Measurements from ENCODE around the gene XK. TPM values are rescaled to one million over a fixed set of nuclear protein-coding genes. Genes with fewer than 3 reads are reported as not detected.

Gene XK
- total and polyA plus RNA-seq, 2 experiments from 2014 or later = 0.29 to 1.5 TPM

DNA sequence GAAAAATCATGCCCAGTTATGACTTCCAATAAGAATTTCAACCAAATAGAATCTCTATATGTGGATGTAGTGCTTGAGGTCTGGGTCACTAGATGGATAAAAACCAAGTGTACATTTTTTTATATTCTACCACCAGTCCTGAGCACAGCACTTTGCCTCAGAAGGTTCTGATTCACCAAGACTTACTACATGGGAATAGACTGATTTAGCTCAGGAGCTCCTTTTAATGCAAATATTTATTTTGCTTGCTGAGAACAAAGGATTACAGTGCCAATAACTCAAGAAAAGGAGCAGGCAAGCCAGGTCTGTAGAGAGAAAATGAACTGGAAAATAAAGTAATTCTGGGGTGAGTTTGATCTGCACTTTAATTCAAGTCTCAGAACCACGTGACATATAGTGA, 6.4 kb upstream of the XK start (continued):
- TF ChIP-seq ZNF462 (CRISPR knock-in tag; IDR thresholded peaks at IDR 0.05) = no peak

DNA sequence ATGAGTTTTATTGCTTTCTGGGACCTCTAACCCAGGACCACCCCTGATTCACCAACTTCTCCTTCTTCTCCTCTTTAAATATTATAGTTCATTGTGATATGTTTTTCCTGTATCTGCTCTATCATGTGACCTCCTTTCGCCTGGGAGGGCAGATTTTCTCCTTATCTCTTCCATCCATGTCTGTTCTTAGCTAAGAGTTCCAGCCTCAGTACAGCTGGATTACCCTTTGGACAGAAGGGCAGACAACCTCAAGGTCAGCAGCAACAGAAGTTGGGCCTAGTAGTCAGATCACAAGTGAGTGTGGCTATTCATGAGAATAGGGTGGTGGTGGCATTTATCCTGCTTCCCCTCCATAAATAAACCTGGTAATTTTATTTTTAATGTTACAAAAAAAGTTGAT, 5.7 kb upstream of the XK start:
- no peak overlapping the region for H3K4me2 ChIP-seq
- Mint-ChIP-seq H3K4me3 (no peak overlapping the region), H3K27ac (no peak overlapping the region), H3K36me3 (ENCODE audit: low read depth) (no peaks in the 10 kb centered on the region), H3K4me1 (peaks cover 7% of the 10 kb centered on the region; the same call in 1 of the 3 replicates), H3K9me3 (no peaks in the 10 kb centered on the region), H3K27me3 (ENCODE audit: insufficient read depth, low read depth, poor library complexity) (peaks cover 2% of the 10 kb centered on the region)
- H3K79me2 ChIP-seq (replicated peaks; ENCODE audit: insufficient read depth) = no peaks in the 10 kb centered on the region
- no peak overlapping the region for H3K27ac ChIP-seq (ENCODE audit: low read depth)
- ATAC-seq (no peak), DNase-seq (ENCODE audit: low spot score) (no peak)
- no peak overlapping the region for H2AFZ ChIP-seq
- H3K9me2 ChIP-seq (ENCODE audit: insufficient read depth) = no peaks in the 10 kb centered on the region
- H3K27me3 ChIP-seq (ENCODE audit: insufficient read depth) = no peaks in the 10 kb centered on the region
- no peak overlapping the region for H3K4me3 ChIP-seq
- no peaks in the 10 kb centered on the region for H3F3A ChIP-seq (replicated peaks; ENCODE audit: low read depth)
- H4K20me1 ChIP-seq (replicated peaks; ENCODE audit: insufficient read depth) = no peaks in the 10 kb centered on the region
- peaks cover 12% of the 10 kb centered on the region for H3K4me1 ChIP-seq (ENCODE audit: insufficient read depth)
- H3K36me3 ChIP-seq (ENCODE audit: insufficient read depth) = no peaks in the 10 kb centered on the region
- no peak for TF ChIP-seq JUNB (IDR thresholded peaks at IDR 0.05; ENCODE audit: unreplicated experiment)
- TF ChIP-seq POLR2AphosphoS5 (IDR thresholded peaks at IDR 0.05; ENCODE audit: low read depth) = no peak
- TF ChIP-seq CREB1 (CRISPR knock-in tag; IDR thresholded peaks at IDR 0.05; ENCODE audit: low read depth) = no peak
- TF ChIP-seq EZH2 (IDR thresholded peaks at IDR 0.05; ENCODE audit: low read depth, unreplicated experiment) = no peak
- TF ChIP-seq EZH2phosphoT487 (IDR thresholded peaks at IDR 0.05; ENCODE audit: unreplicated experiment) = no peak
- no peak for TF ChIP-seq ETS1 (IDR thresholded peaks at IDR 0.05)
- TF ChIP-seq REST (IDR thresholded peaks at IDR 0.05; ENCODE audit: unreplicated experiment) = no peak
- no peak for TF ChIP-seq NANOG (IDR thresholded peaks at IDR 0.05; ENCODE audit: borderline replicate concordance)
- TF ChIP-seq STAT1 (IDR thresholded peaks at IDR 0.05; ENCODE audit: unreplicated experiment) = no peak

All from GM23338 (cell line).